Tibial artery (tissue), 4 donors: ENCODE measurements around the gene ANKRD16.

Experiments
- DNase-seq, 2 donors: peaks; one replicate each; pipeline ENCODE4 v3.0.0-alpha.2; 2019
- H3K27ac ChIP-seq, 2 donors: fragments of 200-600 bp; sonication (generic) in 1 of 2; 1 replicate in 1 of 2; 2 replicates in 1 of 2; pipeline ENCODE4 v1.5.1; 2018 to 2019; ENCODE audit warnings: mild to moderate bottlenecking in 1 of 2
- H3K27me3 ChIP-seq, 2 donors: fragments of 200-600 bp; sonication (generic) in 1 of 2; one replicate each; pipeline versions ENCODE4 v1.5.1 to v1.6.0; 2016 to 2019
- H3K36me3 ChIP-seq, 3 donors: fragments of 200-600 bp; sonication (generic) in 2 of 3; one replicate each; pipeline ENCODE4 v1.5.1; 2016 to 2019; ENCODE audit warnings: mild to moderate bottlenecking in 2 of 3
- H3K4me1 ChIP-seq, 4 donors: fragments of 200-600 bp; sonication (generic) in 2 of 4; 1 replicate in 3 of 4; 2 replicates in 1 of 4; pipeline ENCODE4 v1.5.1; 2016 to 2019
- H3K4me3 ChIP-seq, 2 donors: fragments of 200-600 bp; sonication (generic) in 1 of 2; 1 replicate in 1 of 2; 2 replicates in 1 of 2; pipeline ENCODE4 v1.5.1; 2018 to 2019; ENCODE audit warnings: mild to moderate bottlenecking in 2 of 2
- H3K9me3 ChIP-seq, 3 donors: fragments of 200-600 bp; sonication (generic) in 1 of 3; one replicate each; pipeline ENCODE4 v1.5.1; 2016 to 2019
- CTCF ChIP-seq, 2 experiments: fragments of 200-600 bp in 1 of 2; fragments of 450-650 bp in 1 of 2; IDR thresholded peaks; one replicate each; pipeline ENCODE4 v1.5.1; 2017 to 2019; ENCODE audit warnings: antibody characterized with exemption in 2 of 2, mild to moderate bottlenecking in 1 of 2, moderate library complexity in 1 of 2
- intact Hi-C: fragments of 100-400 bp; cut with DNase I; formaldehyde crosslinking; loops from one replicate; pipeline ENCODE4 v1.15.0; 2023; ENCODE audit warnings: low total_unique reads

ANKRD16 gene

GRCh38 chr10:5903563-5903962 is 13.9 kb upstream of the ANKRD16 start:
- DNase-seq, result no peak
- no peaks in the 10 kb centered on the region for H3K9me3 ChIP-seq
- no peak overlapping the region for H3K27ac ChIP-seq
- no peak overlapping the region for H3K4me3 ChIP-seq
- peaks cover 9 to 24% (median 11%) of the 10 kb centered on the region in 3 donors for H3K36me3 ChIP-seq
- intact Hi-C loops, result no loop called here
- no peak for TF ChIP-seq CTCF (IDR thresholded peaks at IDR 0.05)
- no peaks in the 10 kb centered on the region for H3K4me1 ChIP-seq
- no peaks in the 10 kb centered on the region for H3K27me3 ChIP-seq

GRCh38 chr10:5902511-5903274 is 13.0 kb upstream of the ANKRD16 start:
- H3K36me3 ChIP-seq, result peaks cover 10 to 18% (median 17%) of the 10 kb centered on the region in 3 donors
- H3K27me3 ChIP-seq, result no peaks in the 10 kb centered on the region
- intact Hi-C loops, result no loop called here
- H3K4me1 ChIP-seq, result no peaks in the 10 kb centered on the region
- H3K27ac ChIP-seq, result no peak overlapping the region
- no peaks in the 10 kb centered on the region for H3K9me3 ChIP-seq
- no peak for TF ChIP-seq CTCF (IDR thresholded peaks at IDR 0.05)
- peak in 1 of 2 donors; percentile 24 for DNase-seq
- no peak overlapping the region for H3K4me3 ChIP-seq

GRCh38 chr10:5900247-5900646 is 10.6 kb upstream of the ANKRD16 start:
- Histone ChIP-seq H3K4me3 (no peak overlapping the region), H3K27me3 (no peaks in the 10 kb centered on the region), H3K27ac (no peak overlapping the region), H3K4me1 (no peaks in the 10 kb centered on the region), H3K9me3 (no peaks in the 10 kb centered on the region), H3K36me3 (peaks cover 3 to 23% (median 8%) of the 10 kb centered on the region in 3 donors)
- intact Hi-C loops, result no loop called here
- peak in 1 of 2 donors; percentile 54 for DNase-seq
- TF ChIP-seq CTCF (IDR thresholded peaks at IDR 0.05), result no peak

GRCh38 chr10:5898163-5898562 is 8.5 kb upstream of the ANKRD16 start:
- DNase-seq, result peak in 1 of 2 donors; percentile 11
- Histone ChIP-seq H3K4me3 (no peak overlapping the region), H3K27me3 (no peaks in the 10 kb centered on the region), H3K27ac (no peak overlapping the region), H3K9me3 (no peaks in the 10 kb centered on the region), H3K4me1 (no peaks in the 10 kb centered on the region), H3K36me3 (peaks cover 7 to 37% (median 21%) of the 10 kb centered on the region in 3 donors)
- no peak for TF ChIP-seq CTCF (IDR thresholded peaks at IDR 0.05)
- intact Hi-C loops, result no loop called here

GRCh38 chr10:5897504-5897903 is 7.8 kb upstream of the ANKRD16 start:
- Histone ChIP-seq H3K27me3 (no peaks in the 10 kb centered on the region), H3K4me1 (peaks cover 0 to 6% (median under 1%) of the 10 kb centered on the region in 4 donors), H3K36me3 (peaks cover 7 to 37% (median 21%) of the 10 kb centered on the region in 3 donors), H3K27ac (no peak overlapping the region), H3K4me3 (no peak overlapping the region), H3K9me3 (no peaks in the 10 kb centered on the region)
- TF ChIP-seq CTCF (IDR thresholded peaks at IDR 0.05), result no peak
- intact Hi-C loops, result no loop called here
- DNase-seq, result no peak
